K562 (cell line): ENCODE results near the gene GNPAT. TPM values are rescaled to one million over a fixed set of nuclear protein-coding genes. Genes with fewer than 3 reads are reported as not detected.

Experiments
- ATAC-seq: fragments of 200-7000 bp; cut with Tn5 transposase; 3 replicates; pipeline ENCODE4 v1.9.1; 2020; ENCODE audit warnings: moderate library complexity
- BruUV-seq: library from RNA; stranded (reverse); fragments of 400-500 nt; replicated peaks from 2 replicates; lab custom pipeline; 2021; lab: Mats Ljungman, UMichigan
- CTCF ChIA-PET: fragments of 300-600 bp; formaldehyde crosslinking; extraction: SDS; loops from one replicate; lab custom pipeline; 2021; ENCODE audit warnings: low intra/inter-chr PET ratio; lab: Yijun Ruan, JAX
- POLR2A ChIA-PET: fragments of 300-600, 350-650 bp; sonication (Branson Sonifier 250); formaldehyde crosslinking; extraction: SDS; loops from one replicate; lab custom pipeline; 2021; ENCODE audit warnings: antibody characterized with exemption, inconsistent platforms; lab: Yijun Ruan, JAX
- DNase-seq, 4 experiments: peaks; one replicate each; pipeline versions ENCODE4 v3.0.0 to v3.0.0-alpha.2; 2011 to 2018; ENCODE audit warnings: low spot score in 3 of 4, mixed read lengths in 3 of 4; ENCODE audit errors: extremely low read depth in 1 of 4
- FAIRE-seq: peaks from 2 replicates; lab custom pipeline; 2011; peaks lifted over from hg19 to GRCh38; lab: Jason Lieb, UNC
- H2AFZ ChIP-seq: 2 replicates; pipeline ENCODE4 v1.6.0; 2011; ENCODE audit warnings: low read depth, low read length, control low read depth, inconsistent platforms
- H3K27ac ChIP-seq: fragments of 200-600 bp; 3 replicates; pipeline ENCODE4 v1.8.0; 2011; ENCODE audit warnings: low read depth, mild to moderate bottlenecking, control low read depth, inconsistent platforms, low read length, moderate library complexity, mixed read lengths; ENCODE audit errors: extremely low read depth
- H3K27me3 ChIP-seq, 2 experiments: fragments of 300-600 bp in 1 of 2; 2 replicates in 1 of 2; 3 replicates in 1 of 2; pipeline versions ENCODE4 v1.6.0 to v1.8.0; 2011; ENCODE audit warnings: inconsistent platforms in 2 of 2, low read length in 2 of 2, mild to moderate bottlenecking in 1 of 2, mixed read lengths in 1 of 2, moderate library complexity in 1 of 2; ENCODE audit not compliant: control insufficient read depth in 2 of 2, insufficient read depth in 2 of 2
- H3K36me3 ChIP-seq: fragments of 300-600 bp; 3 replicates; pipeline ENCODE4 v1.8.0; 2011; ENCODE audit warnings: mild to moderate bottlenecking, low read length, inconsistent platforms; ENCODE audit not compliant: control insufficient read depth, insufficient read depth
- H3K4me1 ChIP-seq, 2 experiments: fragments of 200-600 bp in 1 of 2; replicated peaks in 1 of 2; 2 replicates in 1 of 2; 3 replicates in 1 of 2; pipeline versions ENCODE4 v1.5.1 to v1.8.0; 2011; ENCODE audit warnings: inconsistent platforms in 2 of 2, low read length in 2 of 2, mild to moderate bottlenecking in 1 of 2, mixed read lengths in 1 of 2, moderate library complexity in 1 of 2; ENCODE audit not compliant: control insufficient read depth in 2 of 2, insufficient read depth in 2 of 2
- H3K4me2 ChIP-seq: 2 replicates; pipeline ENCODE4 v1.6.1; 2011; ENCODE audit warnings: low read length, control low read depth, inconsistent platforms, mixed read lengths; ENCODE audit not compliant: insufficient read depth
- H3K4me3 ChIP-seq: fragments of 200-600 bp; sonication (generic), shearing (Covaris generic); 2 replicates; pipeline ENCODE4 v1.5.1; 2016; ENCODE audit warnings: control low read depth, inconsistent platforms
- H3K79me2 ChIP-seq: fragments of 200-600 bp; 3 replicates; pipeline ENCODE4 v1.8.0; 2011; ENCODE audit warnings: low read length, inconsistent platforms; ENCODE audit not compliant: control insufficient read depth, insufficient read depth
- H3K9ac ChIP-seq, 2 experiments: 2 replicates each; pipeline versions ENCODE4 v1.6.0 to v1.6.1; 2011; ENCODE audit warnings: low read depth in 2 of 2, low read length in 2 of 2, control low read depth in 1 of 2, inconsistent platforms in 1 of 2, mild to moderate bottlenecking in 1 of 2, mixed read lengths in 1 of 2; ENCODE audit not compliant: insufficient read depth in 1 of 2
- H3K9me1 ChIP-seq: one replicate; pipeline ENCODE4 v1.6.0; 2011; ENCODE audit warnings: inconsistent platforms, mild to moderate bottlenecking, low read length, moderate library complexity; ENCODE audit not compliant: control insufficient read depth, insufficient read depth
- H3K9me3 ChIP-seq: replicated peaks from 2 replicates; pipeline ENCODE4 v1.5.1; 2011; ENCODE audit warnings: low read depth, low read length, inconsistent platforms; ENCODE audit not compliant: control insufficient read depth, insufficient read depth
- H4K20me1 ChIP-seq: replicated peaks from 2 replicates; pipeline ENCODE4 v1.6.1; 2011; ENCODE audit warnings: low read length, inconsistent platforms, mixed read lengths; ENCODE audit not compliant: control insufficient read depth, insufficient read depth
- ARID4B ChIP-seq: sonication (generic); formaldehyde crosslinking; IDR thresholded peaks from 2 replicates; pipeline ENCODE4 v1.8.0; 2022; ENCODE audit warnings: mild to moderate bottlenecking, missing genetic modification reagents
- BRF2 ChIP-seq: IDR thresholded peaks from 3 replicates; pipeline ENCODE4 v1.6.1; 2011; ENCODE audit warnings: borderline replicate concordance, mild to moderate bottlenecking; ENCODE audit not compliant: insufficient read length, insufficient read depth
- CGGBP1 ChIP-seq: fragments of 250-450 bp; sonication (Bioruptor Pico); IDR thresholded peaks from 2 replicates; pipeline ENCODE4 v1.9.0; 2021; ENCODE audit warnings: mild to moderate bottlenecking
- FOXA1 ChIP-seq: fragments of 450-650 bp; IDR thresholded peaks from 2 replicates; pipeline ENCODE4 v1.6.1; 2016; ENCODE audit warnings: mild to moderate bottlenecking, borderline replicate concordance
- PRDM10 ChIP-seq: fragments of 450-650 bp; IDR thresholded peaks from 2 replicates; pipeline ENCODE4 v1.6.1; 2018; ENCODE audit not compliant: partially characterized antibody
- ZBTB49 ChIP-seq: sonication (generic); formaldehyde crosslinking; IDR thresholded peaks from 2 replicates; pipeline ENCODE4 v1.8.0; 2022; ENCODE audit warnings: missing genetic modification reagents, mild to moderate bottlenecking, borderline replicate concordance
- ZKSCAN1 ChIP-seq: fragments of 150-350 bp; IDR thresholded peaks from 2 replicates; pipeline ENCODE4 v1.6.1; 2016; ENCODE audit warnings: low read depth, low read length
- ZNF184 ChIP-seq: sonication (generic); formaldehyde crosslinking; IDR thresholded peaks from 2 replicates; pipeline ENCODE4 v1.5.0; 2020; ENCODE audit warnings: missing genetic modification reagents
- ZNF586 ChIP-seq: fragments of 450-650 bp; formaldehyde crosslinking; conservative IDR thresholded peaks from 2 replicates; pipeline ENCODE4 v1.4.0; 2020; ENCODE audit warnings: mild to moderate bottlenecking, moderate library complexity
- ZNF644 ChIP-seq: fragments of 200-800 bp; sonication (Bioruptor generic); IDR thresholded peaks from 2 replicates; pipeline ENCODE4 v1.6.1; 2016; ENCODE audit warnings: low read depth, missing genetic modification characterization, missing compliant biosample characterization
- WGBS: fragments of 100-300 bp; shearing (Covaris generic); methylation state at CpG from one replicate; pipeline ENCODE4 v1.1.6; 2016; ENCODE audit warnings: low coverage, mixed read lengths; ENCODE audit not compliant: insufficient coverage; ENCODE audit errors: missing lambda C conversion rate; 5-methylcytosine and 5-hydroxymethylcytosine counted together
- in situ Hi-C: fragments of 300-500 bp; cut with MboI; formaldehyde crosslinking; loops from 4 replicates; pipeline ENCODE4 v1.15.0; 2018; ENCODE audit warnings: inconsistent platforms, mixed read lengths
- intact Hi-C: fragments of 100-400 bp; cut with micrococcal nuclease; formaldehyde crosslinking; loops from 2 replicates; pipeline ENCODE4 v1.14.2; 2022
- polyA plus RNA-seq, 8 experiments: library from polyadenylated mRNA; depleted of rRNA in 4 of 8; stranded (reverse) in 5 of 8; unstranded in 3 of 8; fragments of >200 nt; fragmentation: Nextera tagmentation in 2 of 8; fragmentation: Illumina TruSeq in 1 of 8; extraction: Ambion mirVana in 2 of 8; extraction: Trizol in 1 of 8; gene quantifications; 2 replicates each; pipeline versions ENCODE4 v1.2.1 to v1.2.3, GENCODE V29; 2011 to 2014; ENCODE audit warnings: inconsistent platforms in 1 of 8, missing spikeins in 1 of 8
- total RNA-seq, 7 experiments: library from RNA; depleted of rRNA in 6 of 7; stranded (reverse); fragments of >200 nt in 6 of 7; fragmentation: Illumina TruSeq in 2 of 7; extraction: Trizol in 2 of 7; gene quantifications; 2 replicates each; pipeline versions ENCODE4 v1.2.1 to v1.2.3, GENCODE V29; 2011 to 2021; ENCODE audit warnings: low replicate concordance in 1 of 7

The GNPAT gene
- total and polyA plus RNA-seq, 9 of the 15 experiments (the other 6 are each of a cell fraction or from before 2014, with no cell fraction given) = 32.1 to 68.8 (median 50.7) TPM

- DNase-seq = no peak
- intact Hi-C loops = no loop called here
- Histone ChIP-seq H4K20me1 (0 out of 2 replicates have a peak, but pooled peaks cover 2% of the 10 kb centered on the region), H3K9me1 (no peaks in the 10 kb centered on the region), H3K4me1 (no peaks in the 10 kb centered on the region), H3K36me3 (peaks cover 68% of the 10 kb centered on the region), H3K4me2 (no peak overlapping the region), H2AFZ (no peak overlapping the region), H3K27ac (no peak overlapping the region), H3K9me3 (no peaks in the 10 kb centered on the region), H3K79me2 (no peaks in the 10 kb centered on the region), H3K9ac (no peak overlapping the region), H3K4me3 (no peak overlapping the region), H3K27me3 (no peaks in the 10 kb centered on the region)
- WGBS = 87% methylated on average over 7 of the region's 7 CpGs
- POLR2A ChIA-PET = interaction anchor here (1.4 to 1.6 kb wide), 2 partner anchors 11 to 14 kb away, joined by 4 read pairs; no protein-coding TSS in a partner anchor
- CTCF ChIA-PET = interaction anchor here (0.6 kb wide), 1 partner anchor 415 kb away, joined by 3 read pairs; no protein-coding TSS in a partner anchor
- in situ Hi-C loops = no loop called here
- no peak for ATAC-seq
- BruUV-seq = no TSS peak
- FAIRE-seq = no peak
- TF ChIP-seq ZNF644 (tag) (no peak), BRF2 (no peak), FOXA1 (no peak), ZBTB49 (CRISPR knock-in tag) (no peak), ZNF586 (no peak), ZKSCAN1 (no peak), CGGBP1 (CRISPR knock-in tag) (no peak), PRDM10 (no peak), ZNF184 (CRISPR knock-in tag) (no peak), ARID4B (CRISPR knock-in tag) (no peak)
Observed at GRCh38 chr1:231226156-231226555, 14.9 kb upstream of the GNPAT start.
